Activated CD8-positive, alpha-beta memory T cell treated with anti-CD3 and anti-CD28 coated beads, Interleukin-2, amount 10 ng/mL, durations not matched to agents 7 days and 5 days (primary cell): ENCODE measurements around the gene FAM120A. TPM values are rescaled to one million over a fixed set of nuclear protein-coding genes. Genes with fewer than 3 reads are reported as not detected.

Experiments
- ATAC-seq: fragments of 150-1000 bp; cut with Tn5 transposase; one replicate; pipeline ENCODE4 v1.10.0; 2021; ENCODE audit warnings: moderate library complexity
- CTCF ChIA-PET: fragments of 350-600 bp; sonication (Branson Sonifier 250); formaldehyde crosslinking; loops from one replicate; lab custom pipeline; 2021; ENCODE audit warnings: antibody characterized with exemption; lab: Charles Lee
- DNase-seq: peaks from one replicate; pipeline ENCODE4 v3.0.0-alpha.2; 2020
- H3K27ac Mint-ChIP-seq: one replicate; pipeline ENCODE4 v1.8.0; 2021; ENCODE audit warnings: mild to moderate bottlenecking, mixed read lengths
- H3K27me3 Mint-ChIP-seq: one replicate; pipeline ENCODE4 v1.8.0; 2021; ENCODE audit warnings: mixed read lengths
- H3K36me3 Mint-ChIP-seq: one replicate; pipeline ENCODE4 v1.8.0; 2021; ENCODE audit warnings: mild to moderate bottlenecking, mixed read lengths
- H3K4me1 Mint-ChIP-seq: one replicate; pipeline ENCODE4 v1.8.0; 2021; ENCODE audit warnings: mixed read lengths
- H3K4me3 Mint-ChIP-seq: one replicate; pipeline ENCODE4 v1.8.0; 2021; ENCODE audit warnings: mild to moderate bottlenecking, moderate library complexity, mixed read lengths
- H3K9me3 Mint-ChIP-seq: one replicate; pipeline ENCODE4 v1.8.0; 2022; ENCODE audit warnings: low read depth, mixed read lengths
- total RNA-seq, 2 experiments: library from RNA; stranded (reverse); gene quantifications; one replicate each; pipeline ENCODE4 v1.2.3, GENCODE V29; 2021

Gene FAM120A
- total RNA-seq, 2 experiments from 2014 or later, result 143 to 155 TPM

DNA sequence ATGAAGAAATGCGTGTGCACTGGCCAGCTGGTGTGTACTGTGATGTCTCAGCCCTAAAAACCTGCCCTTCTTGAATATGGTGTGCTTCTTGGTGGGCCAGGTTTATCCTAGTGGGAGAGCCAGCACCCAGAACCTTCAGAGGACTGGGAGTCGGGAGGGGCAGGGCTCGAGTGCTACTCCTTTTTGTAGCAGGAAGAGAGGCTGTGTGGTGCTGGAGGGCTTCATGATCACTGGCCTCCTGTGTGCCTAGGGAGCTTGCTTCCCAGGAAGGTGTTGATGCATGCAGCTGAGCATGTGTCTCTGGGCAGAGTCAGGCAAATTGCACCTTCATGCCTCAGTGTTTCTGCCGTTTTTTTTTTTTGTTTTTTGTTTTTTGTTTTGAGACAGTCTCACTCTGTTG is 144.9 kb downstream of the FAM120A start:
- H3K4me1 Mint-ChIP-seq, result peaks cover 27% of the 10 kb centered on the region
- ATAC-seq, result no peak
- no peak for DNase-seq
- CTCF ChIA-PET, result no interaction called here
- no peaks in the 10 kb centered on the region for H3K9me3 Mint-ChIP-seq
- peaks cover 1% of the 10 kb centered on the region for H3K36me3 Mint-ChIP-seq
- H3K4me3 Mint-ChIP-seq, result no peak overlapping the region
- H3K27ac Mint-ChIP-seq, result no peak overlapping the region
- no peaks in the 10 kb centered on the region for H3K27me3 Mint-ChIP-seq

- DNase-seq (peak; percentile 28), ATAC-seq (no peak)
- no peak overlapping the region for H3K27ac Mint-ChIP-seq
- no peaks in the 10 kb centered on the region for H3K9me3 Mint-ChIP-seq
- no peaks in the 10 kb centered on the region for H3K27me3 Mint-ChIP-seq
- CTCF ChIA-PET, result interaction anchor here (1.2 kb wide), 1 partner anchor 16 kb away, joined by 3 read pairs; no protein-coding TSS in a partner anchor
- H3K36me3 Mint-ChIP-seq, result peaks cover 1% of the 10 kb centered on the region
- H3K4me1 Mint-ChIP-seq, result peaks cover 27% of the 10 kb centered on the region
- H3K4me3 Mint-ChIP-seq, result no peak overlapping the region
These were observed 145.7 kb downstream of the FAM120A start for GRCh38 chr9:93597142-93597706.

DNA sequence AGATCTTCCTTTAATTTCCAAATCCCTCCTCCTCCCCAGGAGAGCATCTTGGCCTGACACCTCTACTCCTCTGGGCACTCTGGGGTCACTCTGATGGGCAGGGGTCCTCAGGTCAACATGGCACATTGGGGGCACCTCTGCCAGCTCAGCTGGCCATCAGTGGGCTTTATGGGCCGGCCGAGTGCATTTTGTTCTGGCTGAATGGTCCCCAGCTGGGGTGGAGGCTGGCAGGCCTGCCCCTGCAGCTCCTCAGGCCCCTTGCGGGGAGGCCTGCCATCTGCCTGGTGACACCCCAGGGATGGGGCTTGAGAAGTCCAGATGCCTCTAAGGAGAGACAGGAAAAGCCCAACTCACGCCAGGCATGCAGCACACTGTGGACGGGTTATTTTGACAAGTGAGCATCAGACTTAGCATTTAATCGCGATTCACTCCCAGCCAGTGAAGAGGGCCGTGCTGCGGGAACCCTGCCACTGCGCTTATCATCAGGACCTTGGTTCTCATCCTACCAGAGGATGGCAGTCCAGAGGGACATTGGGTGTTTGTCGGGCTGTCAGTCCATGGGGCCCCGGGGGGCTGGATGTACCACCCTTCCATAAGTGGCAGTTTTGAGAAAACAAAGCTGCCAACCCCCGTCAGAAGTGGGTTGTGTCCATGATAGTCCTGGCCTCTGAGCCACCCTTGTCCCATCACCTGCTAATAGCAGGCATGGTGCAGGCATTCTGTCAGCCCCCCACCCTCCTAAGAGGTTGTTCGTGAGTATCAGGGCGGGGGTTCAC is 146.6 kb downstream of the FAM120A start:
- peak; percentile 37 for DNase-seq
- no peaks in the 10 kb centered on the region for H3K27me3 Mint-ChIP-seq
- H3K27ac Mint-ChIP-seq, result no peak overlapping the region
- no peaks in the 10 kb centered on the region for H3K9me3 Mint-ChIP-seq
- peaks cover 27% of the 10 kb centered on the region for H3K4me1 Mint-ChIP-seq
- peaks cover 1% of the 10 kb centered on the region for H3K36me3 Mint-ChIP-seq
- CTCF ChIA-PET, result interaction anchor here (1.2 kb wide), 1 partner anchor 17 kb away, joined by 3 read pairs; no protein-coding TSS in a partner anchor
- H3K4me3 Mint-ChIP-seq, result no peak overlapping the region
- no peak for ATAC-seq

GRCh38 chr9:93598647-93599241 is 147.3 kb downstream of the FAM120A start:
- H3K4me1 Mint-ChIP-seq, result peaks cover 27% of the 10 kb centered on the region
- CTCF ChIA-PET, result no interaction called here

GRCh38 chr9:93599571-93600403 is 148.3 kb downstream of the FAM120A start:
- Mint-ChIP-seq H3K4me1 (peaks cover 27% of the 10 kb centered on the region), H3K27ac (peak overlapping the region; percentile 29), H3K36me3 (peaks cover 7% of the 10 kb centered on the region), H3K27me3 (no peaks in the 10 kb centered on the region), H3K9me3 (no peaks in the 10 kb centered on the region), H3K4me3 (no peak overlapping the region)
- DNase-seq, result peak; percentile 37
- CTCF ChIA-PET, result interaction anchor here (1.8 kb wide), 1 partner anchor 33 kb away, joined by 6 read pairs; no protein-coding TSS in a partner anchor
- peak; percentile 27 for ATAC-seq

More at GRCh38 chr9:93598647-93599241, 147.3 kb downstream of the FAM120A start:
- H3K4me3 Mint-ChIP-seq, result no peak overlapping the region
- peak; percentile 44 for DNase-seq
- no peaks in the 10 kb centered on the region for H3K27me3 Mint-ChIP-seq
- H3K36me3 Mint-ChIP-seq, result peaks cover 5% of the 10 kb centered on the region
- H3K9me3 Mint-ChIP-seq, result no peaks in the 10 kb centered on the region
- H3K27ac Mint-ChIP-seq, result peak overlapping the region; percentile 37
- no peak for ATAC-seq

DNA sequence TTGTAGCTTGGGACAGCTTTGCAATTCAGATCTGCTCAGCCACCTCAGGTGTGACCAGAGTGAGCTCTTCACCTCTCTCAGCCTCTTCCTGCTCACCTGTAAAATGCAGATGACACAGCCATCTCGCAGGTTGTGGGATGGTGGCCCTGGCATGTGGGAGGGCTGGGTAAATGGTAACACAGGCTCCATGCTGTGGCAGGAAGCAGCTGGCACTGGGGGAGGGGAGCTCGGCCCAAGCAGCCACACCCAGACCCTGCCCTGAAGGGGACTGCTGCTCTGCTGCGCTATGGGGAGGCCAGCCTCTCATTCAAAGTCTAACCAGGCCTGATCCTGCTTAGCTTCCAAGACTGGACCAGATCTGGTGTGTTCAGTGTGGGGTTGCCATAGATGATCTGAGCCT is 149.0 kb downstream of the FAM120A start:
- ATAC-seq (no peak), DNase-seq (peak; percentile 40)
- peaks cover 9% of the 10 kb centered on the region for H3K36me3 Mint-ChIP-seq
- H3K27me3 Mint-ChIP-seq, result no peaks in the 10 kb centered on the region
- peaks cover 2% of the 10 kb centered on the region for H3K9me3 Mint-ChIP-seq
- H3K4me3 Mint-ChIP-seq, result no peak overlapping the region
- no peak overlapping the region for H3K27ac Mint-ChIP-seq
- H3K4me1 Mint-ChIP-seq, result peaks cover 27% of the 10 kb centered on the region
- CTCF ChIA-PET, result interaction anchor here (1.8 kb wide), 1 partner anchor 34 kb away, joined by 6 read pairs; no protein-coding TSS in a partner anchor

GRCh38 chr9:93601063-93601462 is 149.6 kb downstream of the FAM120A start:
- Mint-ChIP-seq H3K36me3 (peaks cover 12% of the 10 kb centered on the region), H3K4me3 (no peak overlapping the region), H3K27me3 (no peaks in the 10 kb centered on the region), H3K4me1 (peaks cover 27% of the 10 kb centered on the region), H3K9me3 (peaks cover 3% of the 10 kb centered on the region), H3K27ac (peak overlapping the region; percentile 27)
- no peak for ATAC-seq
- CTCF ChIA-PET, result interaction anchor here (1.8 kb wide), 1 partner anchor 35 kb away, joined by 6 read pairs; no protein-coding TSS in a partner anchor
- no peak for DNase-seq

DNA sequence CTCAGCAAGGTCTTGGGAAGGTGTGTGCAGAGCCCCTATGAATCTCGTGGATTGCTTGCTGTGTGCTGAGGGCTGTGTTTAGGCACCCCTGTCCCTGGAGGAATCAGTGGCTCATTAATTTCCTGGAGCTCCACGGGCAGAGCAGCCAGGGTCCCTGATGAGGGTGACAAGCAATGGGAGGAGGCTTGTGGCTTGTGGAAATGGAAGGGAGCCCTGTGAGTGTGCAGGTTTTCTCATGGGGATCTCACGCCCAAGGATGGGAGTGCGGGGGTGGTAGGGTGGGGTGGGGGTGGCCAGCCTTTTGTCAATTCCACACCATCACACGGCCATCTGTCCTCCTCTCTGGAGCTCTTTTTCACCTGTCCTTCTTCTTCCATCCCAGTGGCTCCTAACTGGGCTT is 150.2 kb downstream of the FAM120A start:
- DNase-seq, result no peak
- Mint-ChIP-seq H3K27ac (no peak overlapping the region), H3K27me3 (no peaks in the 10 kb centered on the region), H3K4me1 (peaks cover 27% of the 10 kb centered on the region), H3K4me3 (no peak overlapping the region), H3K9me3 (peaks cover 6% of the 10 kb centered on the region), H3K36me3 (peaks cover 16% of the 10 kb centered on the region)
- CTCF ChIA-PET, result no interaction called here
- no peak for ATAC-seq

- Mint-ChIP-seq H3K27ac (no peak overlapping the region), H3K4me3 (no peak overlapping the region), H3K36me3 (peaks cover 23% of the 10 kb centered on the region), H3K4me1 (peaks cover 27% of the 10 kb centered on the region), H3K27me3 (no peaks in the 10 kb centered on the region), H3K9me3 (peaks cover 12% of the 10 kb centered on the region)
- DNase-seq, result no peak
- CTCF ChIA-PET, result no interaction called here
- ATAC-seq, result no peak
These were observed 151.5 kb downstream of the FAM120A start for GRCh38 chr9:93603011-93603410.

- Mint-ChIP-seq H3K27me3 (no peaks in the 10 kb centered on the region), H3K9me3 (peaks cover 14% of the 10 kb centered on the region), H3K4me3 (no peak overlapping the region), H3K27ac (no peak overlapping the region), H3K36me3 (peaks cover 25% of the 10 kb centered on the region), H3K4me1 (peaks cover 21% of the 10 kb centered on the region)
- ATAC-seq (no peak), DNase-seq (no peak)
- CTCF ChIA-PET, result no interaction called here
These were observed 152.4 kb downstream of the FAM120A start for GRCh38 chr9:93603906-93604326.

DNA sequence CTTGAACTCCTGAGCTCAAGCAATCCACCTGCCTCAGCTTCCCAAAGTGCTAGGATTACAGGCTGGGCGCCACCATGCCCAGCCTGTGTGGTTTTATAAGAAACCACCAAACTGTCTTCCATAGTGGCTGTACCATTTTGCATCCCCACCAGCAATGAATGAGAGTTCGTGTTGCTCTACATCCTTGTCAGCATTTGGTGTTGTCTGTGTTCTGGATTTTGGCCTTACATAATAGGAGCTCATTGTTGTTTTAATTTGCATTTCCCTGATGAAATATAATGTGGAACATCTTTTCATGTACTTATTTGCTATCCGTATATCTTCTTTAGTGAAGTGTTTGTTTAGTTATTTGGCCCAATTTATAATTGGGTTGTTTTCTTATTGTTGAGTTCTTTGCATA is 154.7 kb downstream of the FAM120A start:
- ATAC-seq (no peak), DNase-seq (no peak)
- H3K4me1 Mint-ChIP-seq, result no peaks in the 10 kb centered on the region
- CTCF ChIA-PET, result no interaction called here
- peaks cover 24% of the 10 kb centered on the region for H3K9me3 Mint-ChIP-seq
- H3K4me3 Mint-ChIP-seq, result no peak overlapping the region
- no peaks in the 10 kb centered on the region for H3K27me3 Mint-ChIP-seq
- H3K27ac Mint-ChIP-seq, result no peak overlapping the region
- H3K36me3 Mint-ChIP-seq, result peaks cover 37% of the 10 kb centered on the region

- peaks cover 13% of the 10 kb centered on the region for H3K4me1 Mint-ChIP-seq
- ATAC-seq (no peak), DNase-seq (no peak)
- peaks cover 35% of the 10 kb centered on the region for H3K36me3 Mint-ChIP-seq
- H3K27me3 Mint-ChIP-seq, result no peaks in the 10 kb centered on the region
- CTCF ChIA-PET, result no interaction called here
- no peak overlapping the region for H3K4me3 Mint-ChIP-seq
- peaks cover 24% of the 10 kb centered on the region for H3K9me3 Mint-ChIP-seq
- no peak overlapping the region for H3K27ac Mint-ChIP-seq
These were observed 158.7 kb downstream of the FAM120A start for GRCh38 chr9:93610206-93610605.
